HepG2 (cell line): ENCODE results near the gene AP1S3. TPM values are rescaled to one million over a fixed set of nuclear protein-coding genes. Genes with fewer than 3 reads are reported as not detected.

Experiments used
- AKNA ChIP-seq: sonication (generic); formaldehyde crosslinking; IDR thresholded peaks from 2 replicates; pipeline ENCODE4 v1.4.0; 2020; ENCODE audit warnings: missing genetic modification reagents, borderline replicate concordance
- IRF1 ChIP-seq: sonication (generic); formaldehyde crosslinking; IDR thresholded peaks from 2 replicates; pipeline ENCODE4 v1.4.0; 2020; ENCODE audit warnings: low read depth, mild to moderate bottlenecking, missing genetic modification reagents
- KDM6A ChIP-seq: IDR thresholded peaks from 2 replicates; pipeline ENCODE4 v1.6.1; 2016; ENCODE audit warnings: low read depth
- PAWR ChIP-seq: sonication (generic); formaldehyde crosslinking; IDR thresholded peaks from 2 replicates; pipeline ENCODE4 v1.4.0; 2020; ENCODE audit warnings: missing genetic modification reagents, mild to moderate bottlenecking, borderline replicate concordance
- PAX8 ChIP-seq: sonication (generic); formaldehyde crosslinking; IDR thresholded peaks from 2 replicates; pipeline ENCODE4 v1.8.0; 2022; ENCODE audit warnings: mild to moderate bottlenecking, missing genetic modification reagents, borderline replicate concordance
- POGK ChIP-seq: sonication (generic); formaldehyde crosslinking; conservative IDR thresholded peaks from 2 replicates; pipeline ENCODE4 v1.8.0; 2022; ENCODE audit warnings: mild to moderate bottlenecking, moderate library complexity, missing genetic modification reagents
- POLR2G ChIP-seq: fragments of 200-400 bp; formaldehyde crosslinking; IDR thresholded peaks from 2 replicates; pipeline ENCODE4 v1.6.1; 2018; ENCODE audit warnings: mild to moderate bottlenecking, low read depth, low read length, moderate library complexity
- SAFB2 ChIP-seq: sonication (generic); formaldehyde crosslinking; IDR thresholded peaks from 2 replicates; pipeline ENCODE4 v1.5.1; 2020; ENCODE audit warnings: missing genetic modification reagents, low read depth, mild to moderate bottlenecking, borderline replicate concordance
- SP140L ChIP-seq: sonication (generic); formaldehyde crosslinking; IDR thresholded peaks from 2 replicates; pipeline ENCODE4 v1.4.0; 2020; ENCODE audit warnings: missing genetic modification reagents, borderline replicate concordance
- TARDBP ChIP-seq: sonication (generic); formaldehyde crosslinking; IDR thresholded peaks from 2 replicates; pipeline ENCODE4 v1.8.0; 2022; ENCODE audit warnings: mild to moderate bottlenecking, missing genetic modification reagents
- ZBTB3 ChIP-seq: sonication (generic); formaldehyde crosslinking; IDR thresholded peaks from 2 replicates; pipeline ENCODE4 v1.4.0; 2020; ENCODE audit warnings: low read depth, mild to moderate bottlenecking, moderate library complexity, missing genetic modification reagents, borderline replicate concordance
- ZNF263 ChIP-seq: sonication (generic); formaldehyde crosslinking; IDR thresholded peaks from 2 replicates; pipeline ENCODE4 v1.4.0; 2020; ENCODE audit warnings: missing genetic modification reagents
- ZNF460 ChIP-seq: sonication (generic); formaldehyde crosslinking; IDR thresholded peaks from 2 replicates; pipeline ENCODE4 v1.5.1; 2020; ENCODE audit warnings: missing genetic modification reagents, mild to moderate bottlenecking, borderline replicate concordance
- ZNF891 ChIP-seq: sonication (generic); formaldehyde crosslinking; IDR thresholded peaks from 2 replicates; pipeline ENCODE4 v1.5.0; 2020; ENCODE audit warnings: mild to moderate bottlenecking, missing genetic modification reagents
- polyA plus RNA-seq, 8 experiments: library from polyadenylated mRNA; depleted of rRNA in 3 of 8; stranded (reverse) in 7 of 8; unstranded in 1 of 8; fragments of >200 nt; fragmentation: Illumina TruSeq in 4 of 8; extraction: Trizol in 4 of 8; gene quantifications; 2 replicates each; pipeline versions ENCODE4 v1.2.1 to v1.2.3, GENCODE V29; 2011 to 2016; ENCODE audit warnings: low read depth in 4 of 8, missing spikeins in 1 of 8, mixed read lengths in 1 of 8; ENCODE audit not compliant: insufficient read depth in 1 of 8
- total RNA-seq, 5 experiments: library from RNA; depleted of rRNA; stranded (reverse); fragments of >200 nt; fragmentation: Illumina TruSeq; extraction: Trizol; gene quantifications; 2 replicates each; pipeline ENCODE4 v1.2.3, GENCODE V29; 2016; ENCODE audit warnings: low read depth in 1 of 5
- TF ChIP-seq, protein P1 (sequence below): sonication (generic); formaldehyde crosslinking; conservative IDR thresholded peaks from 2 replicates; pipeline ENCODE4 v1.4.0; 2020; ENCODE audit warnings: mild to moderate bottlenecking, missing genetic modification reagents, moderate library complexity

AP1S3 gene
- total and polyA plus RNA-seq, 2 of the 13 experiments (the other 11 are each of a cell fraction or from before 2014, with no cell fraction given), result 3.0 to 16.3 TPM

GRCh38 chr2:223860809-223861738 lies 23.7 kb upstream of the AP1S3 start (continued):
- TF ChIP-seq IRF1 (CRISPR knock-in tag) (no peak), TARDBP (CRISPR knock-in tag) (0 out of 2 replicates have a peak, but pooled peaks have one; percentile 38), SP140L (CRISPR knock-in tag) (no peak), ZNF460 (CRISPR knock-in tag) (no peak), PAWR (CRISPR knock-in tag) (no peak), ZNF263 (no peak), POLR2G (no peak), KDM6A (CRISPR knock-in tag) (peak; percentile 34; the same call in 1 of the 2 replicates), ZNF891 (CRISPR knock-in tag) (no peak), POGK (CRISPR knock-in tag) (0 out of 2 replicates have a peak, but pooled peaks have one; percentile 36), ZBTB3 (no peak), SAFB2 (CRISPR knock-in tag) (no peak), PAX8 (CRISPR knock-in tag) (no peak), AKNA (CRISPR knock-in tag) (no peak)
- TF ChIP-seq, protein P1, sequence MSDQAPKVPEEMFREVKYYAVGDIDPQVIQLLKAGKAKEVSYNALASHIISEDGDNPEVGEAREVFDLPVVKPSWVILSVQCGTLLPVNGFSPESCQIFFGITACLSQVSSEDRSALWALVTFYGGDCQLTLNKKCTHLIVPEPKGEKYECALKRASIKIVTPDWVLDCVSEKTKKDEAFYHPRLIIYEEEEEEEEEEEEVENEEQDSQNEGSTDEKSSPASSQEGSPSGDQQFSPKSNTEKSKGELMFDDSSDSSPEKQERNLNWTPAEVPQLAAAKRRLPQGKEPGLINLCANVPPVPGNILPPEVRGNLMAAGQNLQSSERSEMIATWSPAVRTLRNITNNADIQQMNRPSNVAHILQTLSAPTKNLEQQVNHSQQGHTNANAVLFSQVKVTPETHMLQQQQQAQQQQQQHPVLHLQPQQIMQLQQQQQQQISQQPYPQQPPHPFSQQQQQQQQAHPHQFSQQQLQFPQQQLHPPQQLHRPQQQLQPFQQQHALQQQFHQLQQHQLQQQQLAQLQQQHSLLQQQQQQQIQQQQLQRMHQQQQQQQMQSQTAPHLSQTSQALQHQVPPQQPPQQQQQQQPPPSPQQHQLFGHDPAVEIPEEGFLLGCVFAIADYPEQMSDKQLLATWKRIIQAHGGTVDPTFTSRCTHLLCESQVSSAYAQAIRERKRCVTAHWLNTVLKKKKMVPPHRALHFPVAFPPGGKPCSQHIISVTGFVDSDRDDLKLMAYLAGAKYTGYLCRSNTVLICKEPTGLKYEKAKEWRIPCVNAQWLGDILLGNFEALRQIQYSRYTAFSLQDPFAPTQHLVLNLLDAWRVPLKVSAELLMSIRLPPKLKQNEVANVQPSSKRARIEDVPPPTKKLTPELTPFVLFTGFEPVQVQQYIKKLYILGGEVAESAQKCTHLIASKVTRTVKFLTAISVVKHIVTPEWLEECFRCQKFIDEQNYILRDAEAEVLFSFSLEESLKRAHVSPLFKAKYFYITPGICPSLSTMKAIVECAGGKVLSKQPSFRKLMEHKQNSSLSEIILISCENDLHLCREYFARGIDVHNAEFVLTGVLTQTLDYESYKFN (CRISPR knock-in tag), result peak; percentile 87
